ENCODE measurements around the gene GYS1. TPM values are rescaled to one million over a fixed set of nuclear protein-coding genes. Genes with fewer than 3 reads are reported as not detected.
A peak's percentile ranks its signal among the peaks of the same experiment; 100 is the strongest.
"Not testable (repeated sequence)": the region's sequence is repeated elsewhere in the genome, so short reads cannot be mapped to it uniquely, and the experiment has no call there.

GYS1 gene
- total and polyA plus RNA-seq, 12 donors: 114 to 245 (median 183) TPM

DNA sequence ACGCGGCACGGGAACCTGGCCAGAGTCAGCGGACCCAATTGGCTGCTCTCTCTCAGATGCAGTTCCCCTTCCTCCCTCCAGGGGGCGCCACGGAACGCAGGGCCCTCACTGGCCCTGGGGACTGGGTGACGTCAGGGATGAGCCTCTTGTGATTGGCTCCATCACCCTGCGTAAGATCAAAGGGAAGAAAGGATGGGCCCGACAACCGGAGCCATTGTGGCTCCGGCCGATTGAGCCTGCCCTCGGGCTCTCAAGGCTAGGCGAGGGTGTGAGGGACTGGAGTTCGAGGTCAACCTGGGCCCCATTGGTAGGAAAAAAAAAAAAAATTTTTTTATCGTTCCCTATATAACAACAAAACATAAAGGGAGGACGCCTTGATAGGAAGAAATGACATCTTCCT lies 43.7 kb upstream of the GYS1 start, which contains the start of gene CGB1:
Gene CGB1 (minus strand): TSS at position 81 of the 400 bp plus-strand sequence. CDS start 184 bp downstream, outside the sequence.
- H3K27ac ChIP-seq; H3K27me3 ChIP-seq; H3K4me1 ChIP-seq; ATAC-seq; H3K36me3 ChIP-seq; DNase-seq; intact Hi-C loops (cut with DNase I); H3K9me3 ChIP-seq; H3K4me3 ChIP-seq: not testable (repeated sequence)
- WGBS, 2 donors: 43 to 50% methylated on average over 17 to 18 of the region's 18 CpGs
- TF ChIP-seq, protein P1, sequence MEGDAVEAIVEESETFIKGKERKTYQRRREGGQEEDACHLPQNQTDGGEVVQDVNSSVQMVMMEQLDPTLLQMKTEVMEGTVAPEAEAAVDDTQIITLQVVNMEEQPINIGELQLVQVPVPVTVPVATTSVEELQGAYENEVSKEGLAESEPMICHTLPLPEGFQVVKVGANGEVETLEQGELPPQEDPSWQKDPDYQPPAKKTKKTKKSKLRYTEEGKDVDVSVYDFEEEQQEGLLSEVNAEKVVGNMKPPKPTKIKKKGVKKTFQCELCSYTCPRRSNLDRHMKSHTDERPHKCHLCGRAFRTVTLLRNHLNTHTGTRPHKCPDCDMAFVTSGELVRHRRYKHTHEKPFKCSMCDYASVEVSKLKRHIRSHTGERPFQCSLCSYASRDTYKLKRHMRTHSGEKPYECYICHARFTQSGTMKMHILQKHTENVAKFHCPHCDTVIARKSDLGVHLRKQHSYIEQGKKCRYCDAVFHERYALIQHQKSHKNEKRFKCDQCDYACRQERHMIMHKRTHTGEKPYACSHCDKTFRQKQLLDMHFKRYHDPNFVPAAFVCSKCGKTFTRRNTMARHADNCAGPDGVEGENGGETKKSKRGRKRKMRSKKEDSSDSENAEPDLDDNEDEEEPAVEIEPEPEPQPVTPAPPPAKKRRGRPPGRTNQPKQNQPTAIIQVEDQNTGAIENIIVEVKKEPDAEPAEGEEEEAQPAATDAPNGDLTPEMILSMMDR (IDR thresholded peaks at IDR 0.05): peak in 7 of 9 donors; percentile 6 to 36 (median 22)

DNA sequence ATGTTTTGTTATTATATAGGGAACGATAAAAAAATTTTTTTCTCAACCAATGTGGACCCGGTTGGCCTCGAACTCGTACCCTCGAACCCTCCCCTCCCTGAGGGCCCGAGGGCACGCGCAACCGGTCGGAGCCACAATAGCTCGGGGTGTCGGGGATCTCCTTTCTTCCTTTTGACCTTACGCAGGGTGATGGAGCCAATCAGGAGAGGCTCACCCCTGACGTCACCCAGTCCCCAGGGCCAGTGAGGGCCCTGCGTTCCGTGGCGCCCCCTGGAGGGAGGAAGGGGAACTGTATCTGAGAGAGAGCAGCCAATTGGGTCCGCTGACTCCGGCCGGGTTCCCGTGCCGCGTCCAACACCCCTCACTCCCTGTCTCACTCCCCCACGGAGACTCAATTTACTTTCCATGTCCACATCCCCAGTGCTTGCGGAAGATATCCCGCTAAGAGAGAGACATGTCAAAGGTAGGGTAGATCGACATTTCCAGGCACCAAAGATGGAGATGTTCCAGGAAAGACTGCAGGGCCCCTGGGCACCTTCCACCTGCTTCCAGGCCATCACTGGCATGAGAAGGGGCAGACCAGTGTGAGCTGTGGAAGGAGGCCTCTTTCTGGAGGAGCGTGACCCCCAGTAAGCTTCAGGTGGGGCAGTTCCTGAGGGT lies 38.7 kb upstream of the GYS1 start, which contains the start of gene CGB2:
Gene CGB2 (plus strand): TSS at position 249 of the 660 bp plus-strand sequence. CDS start 206 bp downstream, at position 455.
- TF ChIP-seq, protein P1 (IDR thresholded peaks at IDR 0.05): peak in 5 of 9 donors; percentile 11 to 46 (median 31)
- ATAC-seq; H3K4me3 ChIP-seq; H3K36me3 ChIP-seq; DNase-seq; H3K4me1 ChIP-seq; intact Hi-C loops (cut with DNase I); H3K27ac ChIP-seq; H3K9me3 ChIP-seq: not testable (repeated sequence)
- H3K27me3 ChIP-seq: peaks cover 0 to 11% (median 8%) of the 10 kb centered on the region in 7 donors
- 19 to 24% methylated on average over 28 of the region's 28 CpGs for WGBS, 2 donors

DNA sequence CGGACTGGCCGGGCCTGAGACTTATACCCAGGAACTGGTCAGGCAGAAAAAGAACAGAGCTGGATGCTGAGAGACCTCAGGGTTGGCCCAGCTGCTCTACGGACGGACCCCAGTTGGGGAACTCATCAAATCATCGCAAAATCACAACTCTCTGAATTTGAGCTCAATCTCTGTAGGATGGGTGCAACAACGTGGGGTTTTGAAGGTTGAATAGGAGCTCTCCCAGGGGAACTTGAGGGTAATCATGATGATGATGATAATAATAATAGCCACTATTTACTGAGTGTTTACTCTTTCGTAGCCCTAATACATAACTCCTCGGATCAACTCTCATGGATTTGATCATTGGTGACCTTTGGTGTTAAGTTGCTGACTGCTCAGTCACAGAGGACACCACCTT lies 37.2 kb upstream of the GYS1 start:
- 84 to 97% methylated on average over 5 to 6 of the region's 8 CpGs for WGBS, 2 donors
- intact Hi-C loops (cut with DNase I); H3K4me3 ChIP-seq; H3K27ac ChIP-seq; H3K9me3 ChIP-seq; ATAC-seq; H3K4me1 ChIP-seq; H3K27me3 ChIP-seq; DNase-seq; H3K36me3 ChIP-seq: not testable (repeated sequence)

DNA sequence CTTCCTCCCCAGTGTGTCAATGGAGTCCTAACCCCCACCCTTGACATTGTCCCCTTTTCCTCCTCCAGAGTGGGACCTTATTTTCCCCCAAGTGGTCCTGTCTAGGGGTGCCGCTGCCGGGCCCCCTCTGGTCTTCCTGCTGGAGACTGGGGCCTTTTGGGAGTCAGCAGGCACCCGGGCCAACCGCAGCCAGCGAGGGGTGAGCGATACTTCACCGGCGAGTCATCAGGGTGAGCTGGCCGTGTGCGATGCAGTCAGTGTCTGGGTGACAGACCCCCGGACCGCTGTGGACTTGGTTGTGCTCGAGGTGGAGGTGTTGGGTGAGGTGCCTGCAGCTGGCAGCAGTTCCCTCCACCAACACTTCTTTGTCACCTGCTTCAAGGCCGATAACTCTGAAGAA lies 36.6 kb upstream of the GYS1 start:
- H3K36me3 ChIP-seq; ATAC-seq; H3K4me1 ChIP-seq; H3K27ac ChIP-seq; H3K9me3 ChIP-seq; H3K27me3 ChIP-seq; H3K4me3 ChIP-seq; DNase-seq; intact Hi-C loops (cut with DNase I): not testable (repeated sequence)
- WGBS, 2 donors: 80 to 81% methylated on average over 14 of the region's 14 CpGs

DNA sequence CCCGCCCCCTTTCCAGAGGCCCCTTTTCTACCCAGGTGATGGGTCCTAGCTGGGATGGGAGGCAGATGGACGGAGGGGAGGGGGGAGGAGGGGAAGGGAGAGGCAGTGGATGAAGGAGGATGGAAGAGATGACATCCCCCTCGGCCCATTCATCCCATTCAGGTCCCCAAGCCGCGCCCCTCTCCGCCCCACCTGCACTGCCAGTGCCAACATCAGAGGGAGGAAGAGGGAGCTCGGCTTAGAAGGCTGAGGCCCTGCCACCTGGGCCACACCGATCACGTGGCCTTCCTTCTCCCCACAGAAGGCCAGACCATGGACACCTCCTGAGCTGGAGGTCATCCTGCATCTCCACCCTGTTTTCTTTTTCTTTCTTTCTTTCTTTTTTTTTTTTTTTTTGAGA lies 35.6 kb upstream of the GYS1 start:
- 83 to 89% methylated on average over 3 to 8 of the region's 9 CpGs for WGBS, 2 donors
- H3K27me3 ChIP-seq; DNase-seq; H3K27ac ChIP-seq; intact Hi-C loops (cut with DNase I); H3K36me3 ChIP-seq; ATAC-seq; H3K4me3 ChIP-seq; H3K4me1 ChIP-seq; H3K9me3 ChIP-seq: not testable (repeated sequence)

DNA sequence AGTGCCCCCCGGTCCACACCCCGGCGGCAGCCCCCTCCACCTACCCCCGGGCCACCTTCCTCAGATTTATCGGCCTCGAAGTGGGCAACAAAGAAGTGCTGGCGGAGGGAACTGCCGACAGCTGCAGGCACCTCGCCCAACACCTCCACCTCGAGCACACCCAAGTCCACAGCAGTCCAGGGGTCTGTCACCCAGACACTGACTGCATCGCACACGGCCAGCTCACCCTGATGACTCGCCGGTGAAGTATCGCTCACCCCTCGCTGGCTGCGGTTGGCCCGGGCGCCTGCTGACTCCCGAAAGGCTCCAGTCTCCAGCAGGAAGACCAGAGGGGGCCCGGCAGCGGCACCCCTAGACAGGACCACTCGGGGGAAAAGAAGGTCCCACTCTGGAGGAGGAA lies 32.5 kb upstream of the GYS1 start:
- H3K4me3 ChIP-seq; DNase-seq; ATAC-seq; H3K27ac ChIP-seq; H3K27me3 ChIP-seq; H3K9me3 ChIP-seq; H3K36me3 ChIP-seq; intact Hi-C loops (cut with DNase I); H3K4me1 ChIP-seq: not testable (repeated sequence)
- WGBS, 2 donors: 73 to 74% methylated on average over 22 to 23 of the region's 23 CpGs

DNA sequence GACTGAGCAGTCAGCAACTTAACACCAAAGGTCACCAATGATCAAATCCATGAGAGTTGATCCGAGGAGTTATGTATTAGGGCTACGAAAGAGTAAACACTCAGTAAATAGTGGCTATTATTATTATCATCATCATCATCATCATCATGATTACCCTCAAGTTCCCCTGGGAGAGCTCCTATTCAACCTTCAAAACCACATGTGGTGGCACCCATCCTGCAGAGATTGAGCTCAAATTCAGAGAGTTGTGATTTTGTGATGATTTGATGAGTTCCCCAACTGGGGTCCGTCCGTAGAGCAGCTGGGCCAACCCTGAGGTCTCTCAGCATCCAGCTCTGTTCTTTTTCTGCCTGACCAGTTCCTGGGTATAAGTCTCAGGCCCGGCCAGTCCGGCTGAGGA lies 32.0 kb upstream of the GYS1 start:
- WGBS, 2 donors: 86 to 90% methylated on average over 3 to 4 of the region's 6 CpGs

DNA sequence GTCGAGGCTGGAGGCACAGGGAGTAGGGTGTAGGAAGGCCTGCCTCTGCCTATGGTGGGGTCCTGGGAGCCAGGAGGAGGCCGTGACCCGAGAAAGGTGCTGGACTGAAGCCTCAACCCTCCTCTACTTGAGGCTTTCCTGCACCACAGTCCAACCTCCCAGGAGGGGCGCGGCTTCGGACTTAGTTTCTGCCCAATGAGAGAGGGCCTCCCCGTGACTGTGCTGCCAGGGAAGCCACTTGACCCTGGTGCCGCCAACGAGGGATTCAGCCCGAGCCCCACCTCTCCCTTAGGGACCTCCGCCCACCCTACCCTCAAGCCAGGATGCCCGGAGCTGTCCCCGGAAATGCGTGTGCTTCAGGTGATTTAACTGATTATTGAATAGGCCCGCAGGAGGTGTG lies 31.1 kb upstream of the GYS1 start, which contains the start of gene CGB3:
Gene CGB3 (minus strand): TSS at position 101 of the 400 bp plus-strand sequence. CDS start 362 bp downstream, outside the sequence.
- ATAC-seq; H3K4me1 ChIP-seq; H3K9me3 ChIP-seq; H3K4me3 ChIP-seq; H3K36me3 ChIP-seq; H3K27ac ChIP-seq; intact Hi-C loops (cut with DNase I); DNase-seq: not testable (repeated sequence)
- WGBS, 2 donors: 62 to 78% methylated on average over 12 to 13 of the region's 15 CpGs
- peaks cover 0 to 21% (median 5%) of the 10 kb centered on the region in 7 donors for H3K27me3 ChIP-seq

More for the DNA sequence above, 32.0 kb upstream of the GYS1 start:
- H3K27ac ChIP-seq; intact Hi-C loops (cut with DNase I); H3K9me3 ChIP-seq; H3K4me3 ChIP-seq; ATAC-seq; H3K4me1 ChIP-seq; DNase-seq; H3K36me3 ChIP-seq: not testable (repeated sequence)
- peaks cover 0 to 13% (median 0%) of the 10 kb centered on the region in 7 donors for H3K27me3 ChIP-seq
